Panc1 (cell line): ENCODE results near the gene RPS14.

Experiments
- CTCF ChIP-seq: fragments of 450-650 bp; IDR thresholded peaks from 2 replicates; pipeline ENCODE4 v1.5.1; 2017; ENCODE audit warnings: mild to moderate bottlenecking
- POLR2AphosphoS5 ChIP-seq: IDR thresholded peaks from 2 replicates; pipeline ENCODE4 v1.6.1; 2012; ENCODE audit warnings: mild to moderate bottlenecking, low read depth, low read length, moderate library complexity
- REST ChIP-seq, 2 experiments: IDR thresholded peaks; 2 replicates each; pipeline ENCODE4 v1.6.1; 2011 to 2012; ENCODE audit warnings: low read depth in 2 of 2, control low read depth in 1 of 2, low read length in 1 of 2, mild to moderate bottlenecking in 1 of 2, moderate library complexity in 1 of 2; ENCODE audit not compliant: insufficient read depth in 1 of 2

GRCh38 chr5:150396267-150396666 is 53.3 kb downstream of the RPS14 start:
- TF ChIP-seq POLR2AphosphoS5 (no peak), CTCF (no peak), REST (IDR thresholded peaks at IDR 0.05; ENCODE audit: insufficient read depth in 1 of 2, low read depth in 2 of 2, low read length in 1 of 2) (no peak)
